ENCODE data around the gene NXT1.

DNA sequence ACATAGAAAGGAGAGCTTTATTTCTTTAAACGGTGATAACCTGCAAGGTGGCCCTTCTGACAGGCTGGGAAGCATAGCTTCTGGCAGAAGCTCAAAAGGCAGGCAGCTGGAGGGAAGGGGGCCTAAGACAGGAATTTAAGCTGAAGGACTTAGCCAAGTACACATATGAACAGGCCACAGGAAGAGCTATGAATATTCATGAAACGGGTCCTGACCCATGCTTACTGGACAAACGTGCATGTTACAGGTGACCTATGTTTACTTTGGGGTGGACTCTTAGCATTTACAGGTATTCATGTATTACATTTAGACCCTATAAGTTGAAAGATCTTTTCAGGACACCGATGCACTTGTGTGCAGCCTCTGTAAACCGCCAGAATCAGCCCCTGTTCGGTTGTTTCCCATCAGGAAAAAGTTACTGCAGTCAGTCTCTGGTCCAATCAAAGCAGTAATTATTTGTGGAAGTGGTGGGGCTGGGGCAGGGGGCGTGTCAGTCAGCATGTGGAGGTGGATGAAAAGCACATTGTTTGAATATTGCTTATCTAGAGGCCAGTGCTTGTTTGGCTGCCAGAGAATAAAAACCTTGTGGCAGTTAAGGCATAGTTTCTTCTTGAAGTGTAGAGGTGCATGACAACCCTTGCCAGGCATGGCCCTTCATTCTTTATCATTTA is 8.5 kb downstream of the NXT1 start:
- no peak for TF ChIP-seq ESRRG (CRISPR knock-in tag; IDR thresholded peaks at IDR 0.05)
- TF ChIP-seq, protein P1, sequence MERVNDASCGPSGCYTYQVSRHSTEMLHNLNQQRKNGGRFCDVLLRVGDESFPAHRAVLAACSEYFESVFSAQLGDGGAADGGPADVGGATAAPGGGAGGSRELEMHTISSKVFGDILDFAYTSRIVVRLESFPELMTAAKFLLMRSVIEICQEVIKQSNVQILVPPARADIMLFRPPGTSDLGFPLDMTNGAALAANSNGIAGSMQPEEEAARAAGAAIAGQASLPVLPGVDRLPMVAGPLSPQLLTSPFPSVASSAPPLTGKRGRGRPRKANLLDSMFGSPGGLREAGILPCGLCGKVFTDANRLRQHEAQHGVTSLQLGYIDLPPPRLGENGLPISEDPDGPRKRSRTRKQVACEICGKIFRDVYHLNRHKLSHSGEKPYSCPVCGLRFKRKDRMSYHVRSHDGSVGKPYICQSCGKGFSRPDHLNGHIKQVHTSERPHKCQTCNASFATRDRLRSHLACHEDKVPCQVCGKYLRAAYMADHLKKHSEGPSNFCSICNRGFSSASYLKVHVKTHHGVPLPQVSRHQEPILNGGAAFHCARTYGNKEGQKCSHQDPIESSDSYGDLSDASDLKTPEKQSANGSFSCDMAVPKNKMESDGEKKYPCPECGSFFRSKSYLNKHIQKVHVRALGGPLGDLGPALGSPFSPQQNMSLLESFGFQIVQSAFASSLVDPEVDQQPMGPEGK (CRISPR knock-in tag; IDR thresholded peaks at IDR 0.05; ENCODE audit: borderline replicate concordance): no peak
- TF ChIP-seq ZNF565 (CRISPR knock-in tag; conservative IDR thresholded peaks at IDR 0.05; ENCODE audit: low read depth): no peak
- TF ChIP-seq CSDC2 (CRISPR knock-in tag; IDR thresholded peaks at IDR 0.05): no peak
- TF ChIP-seq RARB (CRISPR knock-in tag; IDR thresholded peaks at IDR 0.05): no peak
- no peak for TF ChIP-seq TOX (CRISPR knock-in tag; IDR thresholded peaks at IDR 0.05; ENCODE audit: borderline replicate concordance)
- TF ChIP-seq, protein P2, sequence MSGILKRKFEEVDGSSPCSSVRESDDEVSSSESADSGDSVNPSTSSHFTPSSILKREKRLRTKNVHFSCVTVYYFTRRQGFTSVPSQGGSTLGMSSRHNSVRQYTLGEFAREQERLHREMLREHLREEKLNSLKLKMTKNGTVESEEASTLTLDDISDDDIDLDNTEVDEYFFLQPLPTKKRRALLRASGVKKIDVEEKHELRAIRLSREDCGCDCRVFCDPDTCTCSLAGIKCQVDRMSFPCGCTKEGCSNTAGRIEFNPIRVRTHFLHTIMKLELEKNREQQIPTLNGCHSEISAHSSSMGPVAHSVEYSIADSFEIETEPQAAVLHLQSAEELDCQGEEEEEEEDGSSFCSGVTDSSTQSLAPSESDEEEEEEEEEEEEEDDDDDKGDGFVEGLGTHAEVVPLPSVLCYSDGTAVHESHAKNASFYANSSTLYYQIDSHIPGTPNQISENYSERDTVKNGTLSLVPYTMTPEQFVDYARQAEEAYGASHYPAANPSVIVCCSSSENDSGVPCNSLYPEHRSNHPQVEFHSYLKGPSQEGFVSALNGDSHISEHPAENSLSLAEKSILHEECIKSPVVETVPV (CRISPR knock-in tag; IDR thresholded peaks at IDR 0.05): no peak
- TF ChIP-seq PPARA (CRISPR knock-in tag; IDR thresholded peaks at IDR 0.05; ENCODE audit: borderline replicate concordance): no peak
